ENCODE data around the gene GNS. TPM values are rescaled to one million over a fixed set of nuclear protein-coding genes. Genes with fewer than 3 reads are reported as not detected.

Gene GNS
- total and polyA plus RNA-seq, 10 of the 15 experiments (the other 5 are each of a cell fraction or from before 2014, with no cell fraction given), result 4.1 to 33.8 (median 19.1) TPM

DNA sequence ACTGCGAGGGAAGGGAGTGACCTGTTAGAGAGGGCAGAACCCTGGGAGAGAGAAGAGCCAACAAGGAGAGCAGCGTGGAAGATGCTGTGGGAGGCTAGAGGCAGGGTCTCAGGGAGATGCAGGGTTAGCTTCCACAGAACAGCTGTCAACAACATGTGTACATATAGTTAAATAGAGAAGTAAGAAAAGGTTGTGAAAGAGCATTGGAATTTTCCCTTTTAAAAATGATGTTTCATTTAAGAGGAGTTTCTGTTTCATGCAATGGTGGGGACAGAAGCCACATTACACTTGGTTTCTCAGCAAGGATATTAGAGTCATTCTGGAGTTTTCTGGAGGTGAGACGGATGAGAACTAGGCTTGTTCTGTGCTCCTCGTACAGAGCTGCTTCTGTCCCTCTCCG, 41.4 kb upstream of the GNS start:
- POLR2A ChIA-PET, result interaction anchor here (0.6 to 2.6 kb wide), 5 partner anchors 76 to 368 kb away, joined by 3 to 17 read pairs (median 4); partner anchors contain the start of gene LEMD3
- Histone ChIP-seq H3K9me3 (replicated peaks; ENCODE audit: control insufficient read depth, insufficient read depth, low read length) (no peaks in the 10 kb centered on the region), H3K27ac (ENCODE audit: control insufficient read depth, insufficient read depth) (peak overlapping the region; percentile 81), H3K4me1 (ENCODE audit: control insufficient read depth, insufficient read depth, low read length) (peaks cover 19% of the 10 kb centered on the region), H3K4me3 (no peak overlapping the region), H3K27me3 (replicated peaks in 1 of 2; ENCODE audit: control insufficient read depth in 2 of 2, insufficient read depth in 2 of 2, low read length in 1 of 2) (no peaks in the 10 kb centered on the region), H3K36me3 (ENCODE audit: control insufficient read depth in 2 of 2, insufficient read depth in 2 of 2, low read length in 1 of 2) (no peaks in the 10 kb centered on the region), H3K79me2 (ENCODE audit: control insufficient read depth, insufficient read depth, low read length) (no peaks in the 10 kb centered on the region), H4K20me1 (ENCODE audit: control insufficient read depth, insufficient read depth) (no peaks in the 10 kb centered on the region), H3K9ac (ENCODE audit: control insufficient read depth, insufficient read depth, low read length) (no peak overlapping the region), H2AFZ (ENCODE audit: control insufficient read depth, low read depth, low read length) (no peak overlapping the region), H3K4me2 (ENCODE audit: control insufficient read depth, insufficient read depth) (peak overlapping the region; percentile 3; the same call in 1 of the 2 replicates)
- no peak for DNase-seq (ENCODE audit: low read depth, low spot score)
- no peak for FAIRE-seq
- CTCF ChIA-PET, result interaction anchor here (0.7 to 9.1 kb wide), 16 partner anchors 11 to 432 kb away, joined by 3 to 192 read pairs (median 10); no protein-coding TSS in a partner anchor
- 24% methylated on average over 5 of the region's 5 CpGs for WGBS (ENCODE audit: insufficient coverage, insufficient replicate concordance, low lambda C conversion rate, missing lambda C conversion rate)
- peak; percentile 74 for ATAC-seq
- SMC1A ChIA-PET (ENCODE audit: uncharacterized antibody, unreplicated experiment), result interaction anchor here (0.7 to 8.8 kb wide), 15 partner anchors 9 to 1105 kb away, joined by 3 to 130 read pairs (median 5); no protein-coding TSS in a partner anchor
- intact Hi-C loops (cut with micrococcal nuclease; ENCODE audit: unreplicated experiment) (loop anchor here (1.0 to 5.0 kb wide), 4 partner anchors 83 to 323 kb away; no protein-coding TSS in a partner anchor), in situ Hi-C loops (cut with MboI) (loop anchor here (5.0 kb wide), 1 partner anchor 92 kb away; no protein-coding TSS in a partner anchor)
- no TSS peak for BruUV-seq (replicated peaks)
- RAD21 ChIA-PET (ENCODE audit: unreplicated experiment), result interaction anchor here (0.6 to 4.6 kb wide), 17 partner anchors 15 to 433 kb away, joined by 3 to 73 read pairs (median 8); partner anchors contain the start of genes LEMD3 and WIF1
- TF ChIP-seq BCL11A (IDR thresholded peaks at IDR 0.05; ENCODE audit: low read depth, low read length), result no peak
- TF ChIP-seq, protein P1, sequence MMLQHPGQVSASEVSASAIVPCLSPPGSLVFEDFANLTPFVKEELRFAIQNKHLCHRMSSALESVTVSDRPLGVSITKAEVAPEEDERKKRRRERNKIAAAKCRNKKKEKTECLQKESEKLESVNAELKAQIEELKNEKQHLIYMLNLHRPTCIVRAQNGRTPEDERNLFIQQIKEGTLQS (IDR thresholded peaks at IDR 0.05; ENCODE audit: borderline replicate concordance, extremely low read depth, low read depth, low read length), result no peak
- TF ChIP-seq PAX8 (IDR thresholded peaks at IDR 0.05), result no peak
- TF ChIP-seq, protein P2, sequence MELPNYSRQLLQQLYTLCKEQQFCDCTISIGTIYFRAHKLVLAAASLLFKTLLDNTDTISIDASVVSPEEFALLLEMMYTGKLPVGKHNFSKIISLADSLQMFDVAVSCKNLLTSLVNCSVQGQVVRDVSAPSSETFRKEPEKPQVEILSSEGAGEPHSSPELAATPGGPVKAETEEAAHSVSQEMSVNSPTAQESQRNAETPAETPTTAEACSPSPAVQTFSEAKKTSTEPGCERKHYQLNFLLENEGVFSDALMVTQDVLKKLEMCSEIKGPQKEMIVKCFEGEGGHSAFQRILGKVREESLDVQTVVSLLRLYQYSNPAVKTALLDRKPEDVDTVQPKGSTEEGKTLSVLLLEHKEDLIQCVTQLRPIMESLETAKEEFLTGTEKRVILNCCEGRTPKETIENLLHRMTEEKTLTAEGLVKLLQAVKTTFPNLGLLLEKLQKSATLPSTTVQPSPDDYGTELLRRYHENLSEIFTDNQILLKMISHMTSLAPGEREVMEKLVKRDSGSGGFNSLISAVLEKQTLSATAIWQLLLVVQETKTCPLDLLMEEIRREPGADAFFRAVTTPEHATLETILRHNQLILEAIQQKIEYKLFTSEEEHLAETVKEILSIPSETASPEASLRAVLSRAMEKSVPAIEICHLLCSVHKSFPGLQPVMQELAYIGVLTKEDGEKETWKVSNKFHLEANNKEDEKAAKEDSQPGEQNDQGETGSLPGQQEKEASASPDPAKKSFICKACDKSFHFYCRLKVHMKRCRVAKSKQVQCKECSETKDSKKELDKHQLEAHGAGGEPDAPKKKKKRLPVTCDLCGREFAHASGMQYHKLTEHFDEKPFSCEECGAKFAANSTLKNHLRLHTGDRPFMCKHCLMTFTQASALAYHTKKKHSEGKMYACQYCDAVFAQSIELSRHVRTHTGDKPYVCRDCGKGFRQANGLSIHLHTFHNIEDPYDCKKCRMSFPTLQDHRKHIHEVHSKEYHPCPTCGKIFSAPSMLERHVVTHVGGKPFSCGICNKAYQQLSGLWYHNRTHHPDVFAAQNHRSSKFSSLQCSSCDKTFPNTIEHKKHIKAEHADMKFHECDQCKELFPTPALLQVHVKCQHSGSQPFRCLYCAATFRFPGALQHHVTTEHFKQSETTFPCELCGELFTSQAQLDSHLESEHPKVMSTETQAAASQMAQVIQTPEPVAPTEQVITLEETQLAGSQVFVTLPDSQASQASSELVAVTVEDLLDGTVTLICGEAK (IDR thresholded peaks at IDR 0.05; ENCODE audit: borderline replicate concordance), result no peak
- peak; percentile 87 for TF ChIP-seq ATF2 (IDR thresholded peaks at IDR 0.05; ENCODE audit: low read length)
- TF ChIP-seq NFYB (IDR thresholded peaks at IDR 0.05; ENCODE audit: insufficient read depth, low read depth, low read length), result no peak
- no peak for TF ChIP-seq BRCA1 (IDR thresholded peaks at IDR 0.05; ENCODE audit: low read depth, low read length)
- no peak for TF ChIP-seq SP1 (IDR thresholded peaks at IDR 0.05; ENCODE audit: low read depth, low read length)
- no peak; the same call in 1 of the 2 replicates for TF ChIP-seq SPI1 (IDR thresholded peaks at IDR 0.05; ENCODE audit: borderline replicate concordance, insufficient read depth, low read depth, low read length)
- TF ChIP-seq SMAD1 (IDR thresholded peaks at IDR 0.05; ENCODE audit: low read depth, partially characterized antibody), result no peak
- TF ChIP-seq SIX5 (IDR thresholded peaks at IDR 0.05; ENCODE audit: low read depth, low read length, severe bottlenecking), result no peak
- TF ChIP-seq RELB (IDR thresholded peaks at IDR 0.05; ENCODE audit: low read depth), result peak; percentile 33; the same call in 1 of the 2 replicates
- TF ChIP-seq CHD1 (IDR thresholded peaks at IDR 0.05; ENCODE audit: low read depth, low read length), result no peak
- TF ChIP-seq SMC3 (IDR thresholded peaks at IDR 0.05; ENCODE audit: borderline replicate concordance, low read length), result no peak
- no peak for TF ChIP-seq PML (IDR thresholded peaks at IDR 0.05; ENCODE audit: low read length)
- no peak for TF ChIP-seq STAT1 (conservative IDR thresholded peaks at IDR 0.05)

Data from GM12878 (cell line).